UCSD-AML1 (cell line): ENCODE results near the gene CIRBP.

Experiments
- DNase-seq: peaks from one replicate; lab custom pipeline; 2025; ENCODE audit not compliant: unreplicated experiment; lab: John Stamatoyannopoulos, UW

CIRBP gene

GRCh38 chr19:1254530-1255185, 14.5 kb upstream of the CIRBP start:
- DNase-seq, result no peak

GRCh38 chr19:1255186-1256161, 13.7 kb upstream of the CIRBP start:
- no peak for DNase-seq

- DNase-seq, result no peak
These were observed 12.3 kb upstream of the CIRBP start for GRCh38 chr19:1256646-1257474.

- DNase-seq, result no peak
These were observed 11.5 kb upstream of the CIRBP start for GRCh38 chr19:1257475-1258162.

GRCh38 chr19:1258163-1258492, 11.0 kb upstream of the CIRBP start:
- DNase-seq, result no peak

- no peak for DNase-seq
These were observed 10.4 kb upstream of the CIRBP start for GRCh38 chr19:1258707-1259205.

GRCh38 chr19:1259206-1259875, 9.8 kb upstream of the CIRBP start:
- DNase-seq, result peak; percentile 84

GRCh38 chr19:1259876-1260748, 9.0 kb upstream of the CIRBP start:
- DNase-seq, result peak; percentile 50

- DNase-seq, result peak; percentile 97
These were observed 8.2 kb upstream of the CIRBP start for GRCh38 chr19:1260749-1261537.

- peak; percentile 54 for DNase-seq
These were observed 7.7 kb upstream of the CIRBP start for GRCh38 chr19:1261538-1261797.

- DNase-seq, result no peak
These were observed 7.1 kb upstream of the CIRBP start for GRCh38 chr19:1261798-1262622.

GRCh38 chr19:1262623-1263123, 6.5 kb upstream of the CIRBP start:
- no peak for DNase-seq

- DNase-seq, result no peak
These were observed 5.9 kb upstream of the CIRBP start for GRCh38 chr19:1263188-1263587.

- no peak for DNase-seq
These were observed 4.1 kb upstream of the CIRBP start for GRCh38 chr19:1264801-1265614.

- DNase-seq, result peak; percentile 58
These were observed 3.5 kb upstream of the CIRBP start for GRCh38 chr19:1265615-1266128.

GRCh38 chr19:1266129-1266915, 2.8 kb upstream of the CIRBP start:
- peak; percentile 89 for DNase-seq
